Gastroesophageal sphincter (tissue), 3 donors: ENCODE results near the gene CCDC93.

Experiments used
- EP300 ChIP-seq: sonication (generic); formaldehyde crosslinking; IDR thresholded peaks from one replicate; pipeline ENCODE4 v1.6.1; 2017; ENCODE audit warnings: antibody characterized with exemption, mild to moderate bottlenecking
- POLR2A ChIP-seq, 2 donors: fragments of 450-650 bp; IDR thresholded peaks; one replicate each; pipeline ENCODE4 v1.6.1; 2017; ENCODE audit warnings: antibody characterized with exemption in 2 of 2, mild to moderate bottlenecking in 2 of 2, moderate library complexity in 1 of 2
- POLR2AphosphoS5 ChIP-seq: sonication (generic); formaldehyde crosslinking; IDR thresholded peaks from one replicate; pipeline ENCODE4 v1.6.1; 2017; ENCODE audit warnings: antibody characterized with exemption
- TF ChIP-seq, protein P1 (sequence below), 4 experiments: fragments of 200-600 bp in 2 of 4; fragments of 450-650 bp in 2 of 4; sonication (generic) in 1 of 4; IDR thresholded peaks; one replicate each; pipeline ENCODE4 v1.5.1; 2017 to 2019; ENCODE audit warnings: antibody characterized with exemption in 4 of 4, mild to moderate bottlenecking in 2 of 4, moderate library complexity in 2 of 4

DNA sequence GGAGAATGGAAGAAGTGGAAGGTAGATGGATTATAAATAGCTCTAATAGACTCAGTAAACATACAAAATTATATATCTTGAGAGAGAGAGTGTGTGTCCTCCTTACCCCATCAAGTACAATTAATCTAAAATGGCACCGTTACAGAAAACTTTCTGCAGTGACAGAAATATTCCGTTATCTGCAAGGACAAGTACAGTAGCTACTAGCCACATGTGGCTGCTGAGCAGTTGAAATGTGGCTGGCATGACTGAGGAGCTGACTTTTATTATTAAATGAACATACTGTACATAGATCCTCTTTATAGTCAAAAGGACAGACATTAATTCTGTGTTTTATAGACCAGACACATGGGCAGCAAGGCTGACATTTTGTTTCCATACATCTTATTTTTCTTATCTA, 7.0 kb downstream of the CCDC93 start:
- TF ChIP-seq, protein P1, sequence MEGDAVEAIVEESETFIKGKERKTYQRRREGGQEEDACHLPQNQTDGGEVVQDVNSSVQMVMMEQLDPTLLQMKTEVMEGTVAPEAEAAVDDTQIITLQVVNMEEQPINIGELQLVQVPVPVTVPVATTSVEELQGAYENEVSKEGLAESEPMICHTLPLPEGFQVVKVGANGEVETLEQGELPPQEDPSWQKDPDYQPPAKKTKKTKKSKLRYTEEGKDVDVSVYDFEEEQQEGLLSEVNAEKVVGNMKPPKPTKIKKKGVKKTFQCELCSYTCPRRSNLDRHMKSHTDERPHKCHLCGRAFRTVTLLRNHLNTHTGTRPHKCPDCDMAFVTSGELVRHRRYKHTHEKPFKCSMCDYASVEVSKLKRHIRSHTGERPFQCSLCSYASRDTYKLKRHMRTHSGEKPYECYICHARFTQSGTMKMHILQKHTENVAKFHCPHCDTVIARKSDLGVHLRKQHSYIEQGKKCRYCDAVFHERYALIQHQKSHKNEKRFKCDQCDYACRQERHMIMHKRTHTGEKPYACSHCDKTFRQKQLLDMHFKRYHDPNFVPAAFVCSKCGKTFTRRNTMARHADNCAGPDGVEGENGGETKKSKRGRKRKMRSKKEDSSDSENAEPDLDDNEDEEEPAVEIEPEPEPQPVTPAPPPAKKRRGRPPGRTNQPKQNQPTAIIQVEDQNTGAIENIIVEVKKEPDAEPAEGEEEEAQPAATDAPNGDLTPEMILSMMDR (IDR thresholded peaks at IDR 0.05): no peak
- TF ChIP-seq POLR2A (IDR thresholded peaks at IDR 0.05) (no peak), EP300 (no peak), POLR2AphosphoS5 (no peak)
